Right lobe of liver (tissue), 4 donors: ENCODE measurements around the gene EIF4E.
"Not testable (repeated sequence)": the region's sequence is repeated elsewhere in the genome, so short reads cannot be mapped to it uniquely, and the experiment has no call there.

ENCODE experiments used
- CTCF ChIP-seq, 4 donors: fragments of 200-600 bp in 3 of 4; fragments of 450-650 bp in 1 of 4; IDR thresholded peaks; one replicate each; pipeline versions ENCODE4 v1.5.1 to v1.8.0; 2016 to 2022; ENCODE audit warnings: antibody characterized with exemption in 4 of 4, mild to moderate bottlenecking in 2 of 4
- POLR2A ChIP-seq: fragments of 450-650 bp; IDR thresholded peaks from one replicate; pipeline ENCODE4 v1.6.1; 2017; ENCODE audit warnings: antibody characterized with exemption, mild to moderate bottlenecking
- donor health status: DM: no; HTN: no; CAD: no.
- donor health status: DM: no; HTN: no; CAD: no.
- donor health status: DM: no; HTN: yes; CAD: no.

GRCh38 chr4:98880884-98881283, 48.0 kb downstream of the EIF4E start:
- not testable (repeated sequence) for TF ChIP-seq CTCF (IDR thresholded peaks at IDR 0.05); POLR2A
